Posterior cingulate gyrus (tissue), 11 donors: ENCODE results near the gene KRT85.
"Not testable (repeated sequence)": the region's sequence is repeated elsewhere in the genome, so short reads cannot be mapped to it uniquely, and the experiment has no call there.

Source experiments
- DNase-seq, 10 donors: peaks; one replicate each; pipeline versions ENCODE4 v3.0.0 to v3.0.0-alpha.2; 2020 to 2021; ENCODE audit warnings: mixed read lengths in 3 of 10
- intact Hi-C: fragments of 100-400 bp; cut with DNase I; formaldehyde crosslinking; loops from one replicate; pipeline ENCODE4 v1.15.1; 2023

Gene KRT85

DNA sequence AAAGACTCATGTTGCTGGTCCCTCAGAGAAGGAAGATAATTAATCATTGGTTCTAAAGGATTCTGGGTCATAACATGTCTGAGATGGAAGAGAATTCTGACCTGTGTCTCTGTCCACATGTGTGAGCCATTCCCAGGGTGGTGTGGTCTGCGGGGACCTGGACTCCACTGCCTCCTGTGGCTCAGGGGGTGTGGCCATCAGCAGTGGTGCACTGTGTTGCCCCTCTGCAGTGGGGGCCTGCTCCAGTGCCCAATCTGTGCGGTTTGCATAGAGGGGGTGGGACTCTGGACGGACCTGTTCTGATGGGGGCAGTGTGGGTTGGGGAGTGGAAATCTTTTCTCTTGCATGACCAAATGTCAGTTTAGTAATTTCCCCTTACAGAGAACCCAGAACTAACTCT, 13.5 kb downstream of the KRT85 start:
- no peak for DNase-seq
- intact Hi-C loops: no loop called here

DNA sequence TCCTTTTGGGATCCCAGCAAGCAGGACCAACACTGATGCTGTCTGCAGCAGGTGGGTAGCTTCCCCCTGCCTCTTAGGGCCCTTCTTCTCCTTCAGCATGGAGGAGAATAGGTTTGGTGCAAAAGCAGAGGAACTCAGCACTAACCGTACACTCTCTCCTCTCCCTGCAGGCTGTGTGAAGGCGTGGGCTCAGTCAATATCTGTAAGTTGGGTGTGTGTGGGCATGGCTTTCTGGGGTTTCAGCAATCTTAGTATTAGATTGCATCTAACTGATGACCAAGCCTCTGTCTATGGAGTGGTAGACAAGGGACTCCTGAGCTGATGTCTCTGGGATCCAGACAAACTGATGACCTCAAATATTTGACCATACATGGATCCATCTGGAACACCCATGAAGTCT, 14.3 kb downstream of the KRT85 start:
- no peak for DNase-seq
- intact Hi-C loops: no loop called here

DNA sequence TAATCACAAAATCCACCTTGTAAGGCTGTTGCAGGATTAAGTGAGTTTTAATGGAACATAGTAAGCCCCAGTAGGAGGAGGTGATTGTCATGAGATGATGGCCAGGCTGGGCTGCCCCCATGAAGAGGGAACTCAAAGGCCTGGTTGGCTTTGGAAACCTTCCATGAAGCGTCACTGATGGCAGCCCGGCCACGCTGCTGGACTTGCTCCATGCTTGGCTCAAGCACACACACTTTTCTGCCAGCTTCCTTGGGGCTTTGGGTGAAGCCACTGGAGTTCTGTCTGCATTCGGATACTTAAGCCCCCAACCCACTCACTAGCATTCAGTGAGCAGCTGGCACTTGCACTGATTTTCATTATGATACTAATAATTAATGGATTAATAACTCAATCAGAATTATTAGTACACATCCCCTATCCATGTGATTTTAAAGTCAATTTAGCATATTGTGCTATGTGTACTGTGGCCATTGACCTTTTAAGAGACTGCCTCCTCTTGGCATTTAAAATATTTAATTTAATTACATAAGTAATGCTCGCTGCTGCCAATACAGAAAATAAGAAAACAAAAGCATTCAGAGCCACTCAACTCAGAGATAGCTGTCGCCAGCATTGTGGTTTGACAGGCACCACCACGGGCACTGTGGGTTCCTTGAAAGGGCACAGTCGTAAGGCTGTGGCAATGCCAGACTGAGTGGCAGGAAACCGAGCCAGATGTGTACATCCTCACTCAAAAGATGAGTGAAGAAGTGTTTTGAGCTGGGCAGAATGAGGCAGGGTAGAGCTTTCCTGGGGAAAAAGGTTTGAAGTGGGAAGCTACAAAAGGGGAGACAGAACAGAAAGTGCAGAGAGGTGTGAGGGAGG, 15.9 kb downstream of the KRT85 start:
- peak in 9 of 10 donors; percentile 18 to 86 (median 41) for DNase-seq

DNA sequence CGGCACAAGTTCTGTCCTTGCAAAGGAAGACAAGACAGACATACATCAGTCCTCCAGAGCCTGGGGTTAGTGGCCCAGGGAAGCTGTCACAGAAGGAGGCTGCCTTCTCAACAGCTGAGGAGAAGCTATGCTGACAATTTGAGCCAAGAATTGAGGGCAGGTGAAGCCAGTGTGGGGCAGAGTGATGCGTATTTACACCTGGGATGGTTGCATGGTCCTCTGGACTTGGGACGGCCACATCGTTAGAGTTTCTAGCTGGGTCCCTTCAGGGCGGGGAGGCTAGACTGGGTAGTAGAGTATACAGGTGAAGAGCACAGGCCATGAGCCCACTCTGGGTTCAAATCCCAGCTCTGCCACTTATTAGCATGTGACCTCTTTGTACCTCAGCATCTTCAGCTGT, 16.5 kb downstream of the KRT85 start:
- intact Hi-C loops: no loop called here

More for the DNA sequence above, 15.9 kb downstream of the KRT85 start:
- intact Hi-C loops: no loop called here

DNA sequence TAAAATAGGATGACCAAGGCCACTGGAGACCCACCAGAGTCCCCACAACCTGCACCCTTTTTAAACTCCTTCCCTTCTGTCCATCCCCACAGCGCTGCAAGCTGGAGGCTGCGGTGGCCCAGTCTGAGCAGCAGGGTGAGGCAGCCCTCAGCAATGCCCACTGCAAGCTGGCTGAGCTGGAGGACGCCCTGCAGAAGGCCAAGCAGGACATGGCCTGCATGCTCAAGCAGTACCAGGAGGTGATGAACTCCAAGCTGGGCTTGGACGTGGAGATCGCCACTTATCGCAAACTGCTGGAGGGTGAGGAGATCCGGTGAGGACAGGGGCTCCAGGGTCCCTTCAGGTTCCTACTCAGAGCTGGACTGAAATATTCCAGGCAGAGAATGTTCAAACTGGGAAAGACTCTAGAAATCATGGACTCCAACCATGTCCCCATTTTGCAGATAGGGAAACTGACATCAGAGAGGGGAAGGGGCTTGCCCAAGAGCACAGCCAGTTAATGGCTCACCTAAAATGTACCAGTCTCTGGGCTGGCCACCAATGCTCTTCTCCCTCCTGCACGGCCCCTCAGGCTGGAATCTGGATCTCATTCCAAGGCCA, 17.2 kb downstream of the KRT85 start:
- peak in 1 of 10 donors; percentile 77 for DNase-seq
- intact Hi-C loops: no loop called here

More for the DNA sequence above, 16.5 kb downstream of the KRT85 start:
- no peak for DNase-seq

DNA sequence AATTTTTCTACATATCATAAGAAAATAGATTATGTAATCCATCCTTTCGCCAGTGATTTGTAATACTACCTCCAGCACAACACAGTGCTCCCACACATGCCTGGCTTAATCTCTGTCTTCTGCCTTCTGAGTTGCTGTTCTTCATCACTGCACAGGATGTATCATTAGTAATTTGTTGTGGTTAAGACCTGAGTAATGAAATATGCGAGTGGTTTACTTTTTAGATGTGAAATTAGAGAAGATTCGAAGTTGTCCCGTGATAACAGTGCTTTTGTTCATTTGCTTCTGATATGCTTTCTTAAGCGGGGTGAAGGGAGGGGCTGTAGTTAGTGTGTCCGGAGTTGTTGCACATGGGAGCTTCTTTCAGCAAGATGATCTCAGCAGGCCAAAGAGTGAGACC, 18.1 kb downstream of the KRT85 start:
- no peak for DNase-seq
- intact Hi-C loops: no loop called here

DNA sequence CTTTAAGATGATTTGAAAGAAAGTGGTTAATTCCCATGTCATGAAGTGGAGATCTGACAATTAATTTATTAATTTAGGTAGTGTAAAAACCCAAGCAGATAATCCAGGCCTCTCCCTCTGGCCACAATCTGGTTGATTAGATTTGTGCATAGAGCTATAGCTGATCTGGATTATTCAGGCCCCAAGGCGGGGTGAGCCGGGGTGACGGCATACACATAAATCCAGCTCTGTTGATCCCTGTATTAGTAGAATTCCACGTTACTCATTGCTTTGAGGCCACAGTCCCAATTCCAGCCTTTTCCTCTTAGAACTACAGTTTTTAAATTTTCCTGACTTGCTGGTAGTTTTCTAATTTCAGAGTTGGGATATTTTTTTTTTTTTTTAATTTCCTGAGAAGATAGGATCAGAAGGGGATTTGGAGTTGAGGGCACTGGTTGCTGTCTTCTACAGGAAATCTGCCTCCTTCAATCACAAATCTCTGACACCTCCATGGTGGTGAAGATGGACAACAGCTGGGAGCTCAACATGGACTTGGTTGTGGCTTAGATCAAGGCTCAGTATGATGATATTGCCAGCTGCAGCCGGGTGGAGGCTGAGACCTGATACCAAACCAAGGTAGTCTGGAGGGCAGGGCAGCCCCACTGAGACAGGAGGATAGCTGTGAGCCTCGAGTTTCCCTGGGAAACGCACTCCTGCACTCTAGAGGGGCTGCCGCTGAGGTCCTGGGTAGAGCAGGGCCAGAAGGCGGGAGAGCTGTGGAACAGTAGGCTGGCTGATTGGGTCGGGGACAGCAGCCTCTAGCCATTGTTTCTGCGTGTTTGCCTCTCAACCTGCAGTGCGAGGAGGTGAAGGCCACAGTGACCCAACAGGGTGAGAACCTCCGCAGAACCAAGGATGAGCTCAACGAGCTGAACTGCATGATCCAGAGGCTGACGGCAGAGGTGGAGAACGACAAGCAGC, 19.4 kb downstream of the KRT85 start:
- DNase-seq: no peak
- intact Hi-C loops: no loop called here

DNA sequence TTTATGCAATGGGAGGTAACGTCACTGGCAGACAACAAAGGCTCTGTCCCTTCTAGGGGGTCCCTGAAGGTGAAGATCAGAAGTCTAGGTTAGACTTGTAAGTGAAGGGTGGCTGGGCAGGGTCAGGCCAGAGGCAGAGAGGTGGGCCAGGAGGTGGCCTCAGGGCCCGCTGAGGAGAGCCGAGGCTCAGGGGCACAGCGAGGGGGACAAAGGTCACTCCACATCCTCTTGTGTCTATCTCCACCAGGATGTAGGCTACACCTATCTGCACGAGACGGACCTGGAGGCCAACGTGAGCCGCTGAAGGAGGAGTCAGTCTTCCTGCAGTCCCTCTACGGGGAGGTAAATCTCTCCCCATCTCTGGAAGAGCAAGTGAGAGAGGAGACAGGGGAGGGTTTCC, 20.3 kb downstream of the KRT85 start:
- intact Hi-C loops: no loop called here
- peak in 1 of 10 donors; percentile 77 for DNase-seq

DNA sequence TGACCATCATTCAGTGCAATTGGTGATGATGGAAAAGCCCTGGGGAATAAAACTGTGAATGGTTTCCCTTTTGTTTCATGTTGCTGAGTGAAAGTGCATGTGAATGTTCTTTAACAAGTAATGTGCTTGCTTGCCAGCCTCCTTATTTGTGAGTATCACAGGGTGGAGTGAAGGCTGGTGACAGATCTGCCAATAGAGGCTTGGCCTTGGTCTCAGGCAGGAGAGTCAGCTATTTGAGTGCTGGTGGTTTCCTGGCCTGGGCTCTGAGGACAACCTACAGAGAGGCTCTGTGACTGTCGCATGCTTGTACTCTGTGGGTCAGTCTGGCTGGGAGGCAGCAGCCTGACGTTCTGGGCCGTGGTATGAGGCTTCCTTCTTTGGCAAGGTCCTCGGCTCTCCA, 20.7 kb downstream of the KRT85 start:
- intact Hi-C loops: no loop called here
- peak in 2 of 10 donors; percentile 27 to 79 for DNase-seq

DNA sequence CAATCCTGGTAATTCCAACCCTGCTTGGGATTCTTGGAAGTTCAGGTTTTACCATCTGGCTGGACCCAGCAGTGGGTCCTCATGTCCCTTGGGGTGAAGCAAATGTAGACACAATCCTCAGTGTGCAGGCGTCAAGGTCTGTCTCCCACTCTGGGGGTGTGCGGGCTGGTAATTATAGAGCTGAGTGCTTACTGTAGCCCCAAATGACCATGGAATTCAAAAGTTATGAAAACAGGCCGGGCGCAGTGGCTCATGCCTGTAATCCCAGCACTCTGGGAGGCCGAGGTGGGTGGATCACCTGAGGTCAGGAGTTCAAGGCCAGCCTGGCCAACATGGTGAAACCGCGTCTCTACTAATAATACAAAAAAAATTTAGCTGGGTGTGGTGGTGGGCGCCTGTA, 22.2 kb downstream of the KRT85 start:
- DNase-seq, intact Hi-C loops: not testable (repeated sequence)

DNA sequence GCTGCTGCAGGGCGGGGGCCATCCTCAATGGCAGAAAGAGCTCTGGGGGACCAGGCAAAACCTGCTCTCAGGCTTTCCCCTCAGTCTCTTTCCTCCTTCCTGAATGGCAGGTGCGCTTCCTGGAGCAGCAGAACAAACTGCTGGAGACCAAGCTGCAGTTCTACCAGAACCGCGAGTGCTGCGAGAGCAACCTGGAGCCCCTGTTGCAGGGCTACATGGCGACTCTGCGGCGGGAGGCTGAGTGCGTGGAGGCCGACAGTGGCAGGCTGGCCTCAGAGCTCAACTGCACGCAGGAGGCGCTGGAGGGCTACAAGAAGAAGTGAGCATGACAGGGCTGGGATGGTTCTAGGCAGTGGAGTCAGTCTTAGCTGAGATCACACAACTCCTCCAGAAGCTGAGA, 23.2 kb downstream of the KRT85 start:
- DNase-seq: no peak
- intact Hi-C loops: no loop called here

DNA sequence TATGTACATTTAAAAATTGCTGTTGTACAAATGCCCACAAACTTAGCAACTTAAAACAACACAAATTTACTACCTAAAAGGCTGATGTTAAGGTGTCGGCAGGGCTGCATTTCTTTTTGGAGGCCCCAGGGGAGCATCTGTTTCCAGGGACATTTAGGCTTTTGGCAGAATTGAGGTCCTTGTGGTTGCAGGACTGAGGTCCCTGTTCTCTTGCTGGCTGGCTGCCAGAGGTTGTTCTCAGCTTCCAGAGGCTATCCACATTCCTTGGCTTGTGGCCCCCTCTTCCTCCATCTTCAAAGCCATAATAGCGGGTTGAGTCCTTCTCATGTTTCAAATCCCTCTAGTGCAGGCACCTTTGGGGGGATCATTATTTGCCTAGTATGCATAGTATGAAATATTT, 23.7 kb downstream of the KRT85 start:
- DNase-seq: no peak
- intact Hi-C loops: no loop called here

DNA sequence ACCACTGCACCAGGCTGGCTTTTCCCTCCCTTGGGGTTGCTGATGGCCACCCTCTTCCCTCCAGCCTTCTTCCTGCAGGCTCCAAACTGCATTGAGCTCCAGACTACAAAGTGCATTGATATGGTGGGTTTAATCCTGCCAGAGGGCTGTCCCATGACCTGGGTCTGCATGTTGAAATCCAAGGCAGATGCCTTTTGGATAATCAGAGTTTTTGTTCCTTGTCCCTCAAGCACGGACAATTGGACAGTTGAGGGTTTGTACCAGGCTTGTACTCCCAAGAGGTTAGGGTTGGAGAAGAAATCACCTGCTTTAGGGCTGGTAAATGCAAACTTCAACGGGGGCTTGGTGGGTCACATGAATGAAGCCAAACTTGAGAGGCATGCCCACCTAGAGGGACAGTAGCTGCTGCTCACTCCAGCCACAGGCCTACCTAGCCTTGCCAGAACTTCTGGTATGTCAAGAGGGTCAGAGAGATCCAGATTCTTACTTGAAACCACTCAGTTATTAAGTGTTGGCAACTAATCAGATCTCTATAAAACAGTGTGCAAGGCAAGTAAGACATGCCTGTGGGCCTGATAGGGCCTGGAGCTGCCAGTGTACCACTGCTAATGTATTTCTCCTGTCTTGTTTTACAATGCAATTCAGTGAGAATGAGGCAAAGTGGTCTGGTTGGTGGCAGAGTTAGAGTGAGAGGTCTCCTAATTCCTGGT, 24.3 kb downstream of the KRT85 start:
- intact Hi-C loops: no loop called here

DNA sequence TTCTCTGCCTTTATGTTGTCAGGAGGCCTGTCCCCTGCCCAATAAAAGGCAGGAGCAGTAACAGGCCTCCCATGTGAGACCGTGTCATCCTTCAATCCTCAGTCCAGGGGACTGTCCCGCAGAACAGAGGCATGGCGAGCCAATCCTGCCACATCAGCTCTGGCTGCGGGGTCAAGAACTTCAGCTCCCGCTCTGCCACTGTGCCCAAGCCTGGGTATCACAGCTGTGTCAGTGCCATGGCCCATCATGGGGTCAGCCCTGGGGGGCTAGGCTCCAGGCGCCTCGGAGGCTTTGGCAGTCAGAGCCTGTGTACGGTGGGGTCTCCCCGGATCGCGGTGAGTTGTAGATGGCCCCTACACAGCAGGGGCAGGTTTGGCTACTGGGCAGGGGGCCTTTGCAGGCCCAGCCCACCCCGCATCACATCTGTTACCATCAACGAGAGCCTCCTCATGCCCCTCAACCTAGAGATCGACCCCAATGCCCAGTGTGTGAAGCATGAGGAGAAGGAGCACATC, 26.2 kb downstream of the KRT85 start:
- no peak for DNase-seq
- intact Hi-C loops: no loop called here

More for the DNA sequence above, 24.3 kb downstream of the KRT85 start:
- no peak for DNase-seq

DNA sequence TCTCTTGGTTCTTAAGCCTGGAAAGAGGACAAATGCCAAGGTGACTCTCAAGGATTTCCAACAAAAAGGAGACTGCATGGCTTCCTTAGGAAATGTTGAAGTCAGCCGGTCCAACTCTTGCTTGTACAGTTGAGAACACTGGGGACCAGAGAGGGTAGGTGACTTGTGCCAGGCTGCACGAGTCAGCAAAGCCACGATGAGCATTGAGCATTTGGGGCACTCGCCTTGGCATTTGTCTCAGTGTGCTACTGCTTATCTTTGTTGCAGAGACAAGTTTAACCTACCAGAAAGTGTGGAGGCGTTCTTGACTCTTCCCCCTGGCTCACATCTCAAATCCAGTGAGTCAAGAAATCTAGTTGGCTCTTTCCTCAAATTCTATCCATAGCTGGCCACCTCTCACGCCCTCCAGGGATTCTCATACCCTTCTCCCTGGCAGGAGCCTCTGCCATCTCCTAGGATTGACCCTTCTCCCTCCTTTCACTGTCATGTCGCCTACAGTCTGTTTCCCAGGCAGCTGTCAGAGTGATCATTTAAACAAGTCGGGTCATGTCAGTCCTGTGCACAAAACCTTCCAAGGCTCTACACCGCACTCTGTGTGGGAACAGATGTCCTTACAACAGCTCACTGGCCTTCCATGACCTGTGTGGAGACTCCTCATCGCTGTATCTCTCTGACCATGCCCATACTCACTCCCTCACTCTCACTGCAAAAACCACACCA, 28.9 kb downstream of the KRT85 start:
- intact Hi-C loops: no loop called here
- no peak for DNase-seq

DNA sequence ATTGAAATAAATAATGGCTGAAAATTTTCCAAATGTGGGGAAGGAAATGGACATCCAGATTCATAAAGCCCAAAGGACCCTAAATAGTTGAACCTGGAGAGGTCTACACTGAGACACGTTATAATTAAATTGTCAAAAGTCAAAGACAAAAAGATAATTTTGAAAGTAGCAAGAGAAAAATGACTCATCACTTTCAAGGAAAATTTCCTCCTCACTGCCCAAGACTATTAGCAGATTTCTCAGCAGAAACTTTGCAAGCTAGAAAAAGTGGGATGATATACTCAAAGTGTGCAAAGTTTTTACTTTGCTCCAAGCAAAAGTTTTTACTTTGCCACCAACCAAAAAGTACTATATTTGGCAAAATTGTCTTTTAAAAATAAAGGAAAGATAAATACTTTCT, 30.2 kb downstream of the KRT85 start:
- DNase-seq: no peak
- intact Hi-C loops: no loop called here

DNA sequence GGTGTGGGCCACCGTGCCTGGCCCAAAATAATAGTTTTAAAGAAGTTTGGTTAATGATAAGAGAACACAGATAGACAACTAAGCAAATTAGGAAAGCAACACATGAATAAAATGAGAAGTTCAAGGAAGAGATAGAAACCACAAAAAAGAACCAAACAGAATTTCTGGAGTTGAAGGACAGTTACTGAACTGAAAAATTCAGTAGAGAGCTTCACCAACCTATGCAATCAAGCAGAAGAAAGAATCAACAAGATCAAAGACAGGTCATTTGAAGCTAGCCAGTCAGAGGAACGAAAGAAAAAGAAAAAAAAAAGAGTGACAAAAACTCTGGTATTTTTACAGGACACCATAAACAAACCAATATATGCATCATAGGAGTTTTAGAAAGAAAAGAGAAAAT, 30.6 kb downstream of the KRT85 start:
- intact Hi-C loops: no loop called here

DNA sequence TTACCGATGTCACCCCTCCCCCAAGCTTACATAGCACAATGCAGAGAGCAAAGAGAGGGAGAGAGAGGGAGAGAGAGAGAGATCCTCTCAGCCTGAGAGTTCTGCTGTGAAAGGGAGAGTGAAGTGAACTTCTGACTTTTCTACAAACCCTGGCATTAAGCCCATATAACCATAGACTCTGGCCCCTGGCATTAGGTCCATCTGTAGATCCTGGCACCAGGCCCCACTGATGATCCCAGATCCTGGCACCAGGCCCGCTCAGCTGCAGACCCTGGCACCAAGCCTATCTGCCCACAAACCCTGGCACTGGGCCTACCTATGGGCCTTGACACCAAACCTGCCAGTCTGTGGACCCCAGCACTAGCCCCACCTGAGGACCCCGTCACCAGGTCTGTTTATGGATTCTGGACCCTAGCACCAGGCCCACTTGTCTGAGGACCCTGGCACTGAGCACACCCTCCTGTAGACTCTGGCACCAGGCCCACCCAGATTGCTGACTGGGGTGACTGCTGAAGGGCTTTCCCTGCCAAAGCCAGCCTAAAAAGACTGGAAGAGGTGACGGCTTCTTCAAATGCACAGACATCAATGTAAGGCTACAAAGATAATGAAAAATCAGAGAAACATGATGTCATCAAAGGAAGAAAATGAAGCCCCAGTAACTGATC, 31.6 kb downstream of the KRT85 start:
- intact Hi-C loops: no loop called here

More for the DNA sequence above, 30.6 kb downstream of the KRT85 start:
- DNase-seq: no peak

DNA sequence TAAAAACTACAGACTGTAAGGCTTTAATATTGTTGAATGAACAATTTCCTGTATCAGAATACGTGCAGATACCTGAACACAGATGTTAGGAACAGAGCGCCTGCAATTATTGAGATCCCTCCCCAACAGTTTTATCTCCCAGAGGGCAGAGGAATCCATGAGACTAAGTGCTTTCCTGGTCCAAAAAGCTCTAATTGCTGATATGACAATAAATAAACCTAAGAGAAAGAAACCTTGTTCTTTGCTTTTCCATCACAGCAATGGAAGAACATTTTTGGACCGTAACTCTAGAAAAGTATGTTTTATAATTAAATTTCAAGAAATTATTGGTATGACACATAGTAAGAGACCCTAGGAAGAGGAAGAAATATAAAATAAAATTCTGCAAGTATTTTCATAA, 33.1 kb downstream of the KRT85 start:
- intact Hi-C loops: no loop called here
- DNase-seq: no peak

More for the DNA sequence above, 31.6 kb downstream of the KRT85 start:
- DNase-seq: peak in 1 of 10 donors; percentile 76
